SK-N-SH (cell line): ENCODE data around the gene NOX5. TPM values are rescaled to one million over a fixed set of nuclear protein-coding genes. Genes with fewer than 3 reads are reported as not detected.

Source experiments
- CTCF ChIA-PET: fragments of 300-600, 350-600 bp; formaldehyde crosslinking; extraction: SDS; loops from one replicate; lab custom pipeline; 2021; lab: Yijun Ruan, JAX
- POLR2A ChIA-PET: fragments of 350-600 bp; sonication (Branson Sonifier 250); formaldehyde crosslinking; extraction: SDS; loops from one replicate; lab custom pipeline; 2020; ENCODE audit warnings: antibody characterized with exemption, inconsistent platforms; lab: Yijun Ruan, JAX
- DNase-seq: peaks from one replicate; pipeline ENCODE4 v3.0.0; 2012
- H2AFZ ChIP-seq: fragments of 200-600 bp; sonication (generic); 2 replicates; pipeline ENCODE4 v1.8.1; 2016; ENCODE audit warnings: antibody characterized with exemption, mild to moderate bottlenecking, low read depth
- H3F3A ChIP-seq: fragments of 200-600 bp; sonication (generic); replicated peaks from 2 replicates; pipeline ENCODE3; 2016; ENCODE audit warnings: antibody characterized with exemption, mild to moderate bottlenecking; ENCODE audit not compliant: insufficient read depth
- H3K27ac ChIP-seq, 2 experiments: fragments of 200-500 bp in 1 of 2; fragments of 200-600 bp in 1 of 2; sonication (Bioruptor generic) in 1 of 2; sonication (generic), shearing (Covaris generic) in 1 of 2; 2 replicates each; pipeline versions ENCODE4 v1.5.1 to v1.6.1; 2014 to 2016; ENCODE audit warnings: low read depth in 2 of 2, inconsistent platforms in 1 of 2, low read length in 1 of 2, mild to moderate bottlenecking in 1 of 2, mixed read lengths in 1 of 2
- H3K27me3 ChIP-seq: fragments of 200-600 bp; sonication (generic), shearing (Covaris generic); 2 replicates; pipeline ENCODE4 v1.6.1; 2016; ENCODE audit warnings: mixed run types; ENCODE audit not compliant: insufficient read depth
- H3K36me3 ChIP-seq, 2 experiments: fragments of 200-500 bp in 1 of 2; fragments of 200-600 bp in 1 of 2; sonication (Bioruptor generic) in 1 of 2; sonication (generic) in 1 of 2; replicated peaks in 1 of 2; 2 replicates each; pipeline versions ENCODE3 to v1.5.1; 2014 to 2016; ENCODE audit warnings: low read length in 1 of 2, mild to moderate bottlenecking in 1 of 2; ENCODE audit not compliant: insufficient read depth in 2 of 2, control insufficient read depth in 1 of 2
- H3K4me1 ChIP-seq, 2 experiments: fragments of 200-500 bp in 1 of 2; fragments of 200-600 bp in 1 of 2; sonication (Bioruptor generic) in 1 of 2; sonication (generic), shearing (Covaris generic) in 1 of 2; 2 replicates each; pipeline versions ENCODE4 v1.5.1 to v1.6.1; 2014 to 2016; ENCODE audit warnings: low read depth in 1 of 2, low read length in 1 of 2, mixed run types in 1 of 2; ENCODE audit not compliant: insufficient read depth in 2 of 2, control insufficient read depth in 1 of 2
- H3K4me2 ChIP-seq: fragments of 200-600 bp; sonication (generic), shearing (Covaris generic); 2 replicates; pipeline ENCODE4 v1.6.1; 2017; ENCODE audit warnings: mixed run types
- H3K4me3 ChIP-seq, 2 experiments: fragments of 200-500 bp in 1 of 2; fragments of 200-600 bp in 1 of 2; sonication (Bioruptor generic) in 1 of 2; sonication (generic), shearing (Covaris generic) in 1 of 2; 2 replicates each; pipeline versions ENCODE4 v1.5.1 to v1.8.1; 2014 to 2016; ENCODE audit warnings: low read depth in 2 of 2, inconsistent platforms in 1 of 2, low read length in 1 of 2, mild to moderate bottlenecking in 1 of 2, mixed read lengths in 1 of 2, moderate library complexity in 1 of 2
- H3K79me2 ChIP-seq: fragments of 200-600 bp; sonication (generic); 2 replicates; pipeline ENCODE4 v1.8.1; 2017; ENCODE audit warnings: mild to moderate bottlenecking; ENCODE audit not compliant: insufficient read depth
- H3K9ac ChIP-seq: fragments of 200-600 bp; sonication (generic); 2 replicates; pipeline ENCODE4 v1.6.1; 2017; ENCODE audit warnings: mixed run types
- H3K9me2 ChIP-seq: fragments of 200-600 bp; sonication (generic); 2 replicates; pipeline ENCODE4 v1.6.1; 2017; ENCODE audit warnings: mixed run types
- H3K9me3 ChIP-seq: fragments of 200-600 bp; sonication (generic); 2 replicates; pipeline ENCODE4 v1.6.1; 2017; ENCODE audit warnings: mixed run types, mild to moderate bottlenecking, moderate library complexity
- H4K20me1 ChIP-seq: fragments of 200-600 bp; sonication (generic); 2 replicates; pipeline ENCODE4 v1.6.1; 2017; ENCODE audit warnings: mild to moderate bottlenecking, mixed run types; ENCODE audit not compliant: insufficient read depth
- EZH2phosphoT487 ChIP-seq: fragments of 200-600 bp; sonication (generic); IDR thresholded peaks from 2 replicates; pipeline ENCODE4 v1.6.1; 2017; ENCODE audit warnings: low read depth, mixed run types, mild to moderate bottlenecking, antibody characterized with exemption, moderate library complexity, borderline replicate concordance
- FOSL2 ChIP-seq: IDR thresholded peaks from 2 replicates; pipeline ENCODE4 v1.4.0; 2012; ENCODE audit warnings: low read depth, mild to moderate bottlenecking, moderate library complexity, borderline replicate concordance
- FOXJ3 ChIP-seq: sonication (generic); formaldehyde crosslinking; IDR thresholded peaks from 2 replicates; pipeline ENCODE4 v1.5.1; 2020; ENCODE audit warnings: mild to moderate bottlenecking, missing genetic modification reagents
- GATA2 ChIP-seq: sonication (generic); formaldehyde crosslinking; IDR thresholded peaks from 2 replicates; pipeline ENCODE4 v1.5.0; 2020; ENCODE audit warnings: mild to moderate bottlenecking, missing genetic modification reagents
- MXI1 ChIP-seq: IDR thresholded peaks from 2 replicates; pipeline ENCODE4 v1.6.1; 2012; ENCODE audit warnings: mild to moderate bottlenecking, low read depth, low read length, improper control_type of control experiment
- POLR2AphosphoS5 ChIP-seq: IDR thresholded peaks from 2 replicates; pipeline ENCODE4 v1.6.1; 2012; ENCODE audit warnings: low read depth, low read length
- RCOR1 ChIP-seq: fragments of 150-350 bp; IDR thresholded peaks from 2 replicates; pipeline ENCODE4 v1.6.1; 2017; ENCODE audit warnings: antibody characterized with exemption, low read length
- TCF12 ChIP-seq: IDR thresholded peaks from 2 replicates; pipeline ENCODE4 v1.4.0; 2012
- whole genome bisulfite sequencing: methylation state at CpG from one replicate; pipeline ENCODE4 v1.1.6; 2017; ENCODE audit warnings: low lambda C conversion rate; 5-methylcytosine and 5-hydroxymethylcytosine counted together
- polyA plus RNA-seq, 3 experiments: library from polyadenylated mRNA; depleted of rRNA; stranded (reverse); fragments of >200 nt; gene quantifications; 2 replicates each; pipeline ENCODE4 v1.2.3, GENCODE V29; 2012
- TF ChIP-seq, protein P1 (sequence below): IDR thresholded peaks from 2 replicates; pipeline ENCODE4 v1.4.0; 2012; ENCODE audit warnings: low read depth, borderline replicate concordance
- TF ChIP-seq, protein P2 (sequence below): fragments of 200-600 bp; sonication (generic); IDR thresholded peaks from 2 replicates; pipeline ENCODE4 v1.6.1; 2017; ENCODE audit warnings: antibody characterized with exemption, mild to moderate bottlenecking, moderate library complexity
- TF ChIP-seq, protein P3 (sequence below): IDR thresholded peaks from 2 replicates; pipeline ENCODE4 v1.6.1; 2012; ENCODE audit warnings: mild to moderate bottlenecking, low read depth, low read length, moderate library complexity
- TF ChIP-seq, protein P4 (sequence below): IDR thresholded peaks from 2 replicates; pipeline ENCODE4 v1.4.0; 2012; ENCODE audit warnings: low read depth, borderline replicate concordance

Gene NOX5
- polyA plus RNA-seq, 1 of the 3 experiments (the other 2 are of a cell fraction) = 0.05 TPM

DNA sequence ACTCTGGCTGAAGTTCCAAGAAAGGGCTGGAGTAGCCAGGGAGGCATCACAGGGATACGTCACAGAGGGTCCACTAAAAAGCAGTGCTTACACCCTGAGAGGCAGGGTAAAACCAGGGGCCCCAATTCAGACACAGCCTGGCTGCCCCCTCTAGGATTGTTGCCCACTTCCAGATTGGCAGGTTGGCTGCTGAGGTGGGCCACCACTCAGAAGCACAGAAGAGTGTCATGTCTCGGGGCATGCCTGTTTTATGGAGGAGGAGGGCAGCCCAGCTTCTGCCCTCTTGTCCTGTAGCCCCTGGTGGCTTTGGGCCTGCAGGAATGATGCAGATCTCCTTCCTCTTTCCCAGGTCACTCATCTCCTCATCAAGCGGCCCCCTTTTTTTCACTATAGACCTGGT, 24.0 kb downstream of the NOX5 start:
- no peak overlapping the region for H3K9ac ChIP-seq
- no peaks in the 10 kb centered on the region for H3K79me2 ChIP-seq
- no peaks in the 10 kb centered on the region for H3K36me3 ChIP-seq
- H3K27ac ChIP-seq = no peak overlapping the region
- H3K4me1 ChIP-seq = no peaks in the 10 kb centered on the region; a peak in 1 of 4 replicates
- peaks cover 6% of the 10 kb centered on the region for H3F3A ChIP-seq
- no peak for DNase-seq
- H3K9me3 ChIP-seq = no peaks in the 10 kb centered on the region
- ChIA-PET POLR2A (no interaction called here), CTCF (interaction anchor here (1.0 to 1.3 kb wide), 3 partner anchors 114 to 356 kb away, joined by 3 read pairs; no protein-coding TSS in a partner anchor)
- H3K4me3 ChIP-seq = no peak overlapping the region
- no peaks in the 10 kb centered on the region for H4K20me1 ChIP-seq
- no peak overlapping the region for H2AFZ ChIP-seq
- H3K27me3 ChIP-seq = no peaks in the 10 kb centered on the region
- 84% methylated on average over 2 of the region's 3 CpGs for WGBS
- no peaks in the 10 kb centered on the region for H3K9me2 ChIP-seq
- H3K4me2 ChIP-seq = no peak overlapping the region
- TF ChIP-seq, protein P1, sequence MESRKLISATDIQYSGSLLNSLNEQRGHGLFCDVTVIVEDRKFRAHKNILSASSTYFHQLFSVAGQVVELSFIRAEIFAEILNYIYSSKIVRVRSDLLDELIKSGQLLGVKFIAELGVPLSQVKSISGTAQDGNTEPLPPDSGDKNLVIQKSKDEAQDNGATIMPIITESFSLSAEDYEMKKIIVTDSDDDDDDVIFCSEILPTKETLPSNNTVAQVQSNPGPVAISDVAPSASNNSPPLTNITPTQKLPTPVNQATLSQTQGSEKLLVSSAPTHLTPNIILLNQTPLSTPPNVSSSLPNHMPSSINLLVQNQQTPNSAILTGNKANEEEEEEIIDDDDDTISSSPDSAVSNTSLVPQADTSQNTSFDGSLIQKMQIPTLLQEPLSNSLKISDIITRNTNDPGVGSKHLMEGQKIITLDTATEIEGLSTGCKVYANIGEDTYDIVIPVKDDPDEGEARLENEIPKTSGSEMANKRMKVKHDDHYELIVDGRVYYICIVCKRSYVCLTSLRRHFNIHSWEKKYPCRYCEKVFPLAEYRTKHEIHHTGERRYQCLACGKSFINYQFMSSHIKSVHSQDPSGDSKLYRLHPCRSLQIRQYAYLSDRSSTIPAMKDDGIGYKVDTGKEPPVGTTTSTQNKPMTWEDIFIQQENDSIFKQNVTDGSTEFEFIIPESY = no peak
- no peak for TF ChIP-seq POLR2AphosphoS5
- no peak for TF ChIP-seq TCF12
- TF ChIP-seq, protein P2, sequence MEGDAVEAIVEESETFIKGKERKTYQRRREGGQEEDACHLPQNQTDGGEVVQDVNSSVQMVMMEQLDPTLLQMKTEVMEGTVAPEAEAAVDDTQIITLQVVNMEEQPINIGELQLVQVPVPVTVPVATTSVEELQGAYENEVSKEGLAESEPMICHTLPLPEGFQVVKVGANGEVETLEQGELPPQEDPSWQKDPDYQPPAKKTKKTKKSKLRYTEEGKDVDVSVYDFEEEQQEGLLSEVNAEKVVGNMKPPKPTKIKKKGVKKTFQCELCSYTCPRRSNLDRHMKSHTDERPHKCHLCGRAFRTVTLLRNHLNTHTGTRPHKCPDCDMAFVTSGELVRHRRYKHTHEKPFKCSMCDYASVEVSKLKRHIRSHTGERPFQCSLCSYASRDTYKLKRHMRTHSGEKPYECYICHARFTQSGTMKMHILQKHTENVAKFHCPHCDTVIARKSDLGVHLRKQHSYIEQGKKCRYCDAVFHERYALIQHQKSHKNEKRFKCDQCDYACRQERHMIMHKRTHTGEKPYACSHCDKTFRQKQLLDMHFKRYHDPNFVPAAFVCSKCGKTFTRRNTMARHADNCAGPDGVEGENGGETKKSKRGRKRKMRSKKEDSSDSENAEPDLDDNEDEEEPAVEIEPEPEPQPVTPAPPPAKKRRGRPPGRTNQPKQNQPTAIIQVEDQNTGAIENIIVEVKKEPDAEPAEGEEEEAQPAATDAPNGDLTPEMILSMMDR = no peak
- no peak for TF ChIP-seq EZH2phosphoT487
- no peak for TF ChIP-seq FOXJ3 (CRISPR knock-in tag)
- TF ChIP-seq, all 33 proteins: peak for 0

DNA sequence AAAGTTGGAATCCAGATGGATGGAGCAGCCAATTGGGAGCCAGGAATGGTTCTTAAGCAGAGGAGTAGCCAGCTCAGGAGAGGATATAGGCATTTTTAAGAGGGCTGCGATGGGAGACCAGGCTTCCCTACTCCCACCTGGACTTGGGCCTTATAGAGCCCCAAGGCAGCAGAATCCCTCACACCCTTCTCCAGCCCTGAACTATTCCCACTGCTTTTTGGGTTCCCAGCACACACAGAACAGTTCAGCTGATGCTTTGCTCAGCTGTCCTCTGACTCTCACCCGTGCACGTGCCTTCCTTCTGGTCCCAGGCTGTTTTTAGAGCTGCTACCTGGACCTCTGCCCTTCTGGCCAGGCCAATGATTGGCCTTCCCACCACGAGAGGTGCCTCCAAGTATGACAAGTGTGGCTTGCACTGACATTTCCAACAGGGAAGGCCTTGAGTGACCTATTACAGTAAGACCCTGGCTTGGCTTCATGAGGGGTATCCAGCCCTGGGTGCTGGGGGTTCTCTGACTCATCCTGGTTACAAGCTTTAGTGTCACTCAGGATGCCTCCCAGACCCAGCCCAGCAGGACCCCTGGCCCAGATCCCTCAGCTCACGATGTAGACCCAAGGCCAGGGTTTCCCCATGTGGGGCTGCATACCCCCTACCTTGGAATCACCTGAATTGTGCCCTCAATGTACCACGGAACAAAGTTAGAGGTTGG, 25.2 kb downstream of the NOX5 start:
- H3F3A ChIP-seq = peaks cover 11% of the 10 kb centered on the region
- H4K20me1 ChIP-seq = no peaks in the 10 kb centered on the region
- H3K9me3 ChIP-seq = no peaks in the 10 kb centered on the region
- H3K27ac ChIP-seq = no peak overlapping the region
- no peak overlapping the region for H2AFZ ChIP-seq
- ChIA-PET CTCF (interaction anchor here (1.0 to 3.1 kb wide), 4 partner anchors 8 to 355 kb away, joined by 3 to 15 read pairs (median 11); no protein-coding TSS in a partner anchor), POLR2A (no interaction called here)
- DNase-seq = no peak
- no peak overlapping the region for H3K4me3 ChIP-seq
- H3K9ac ChIP-seq = no peak overlapping the region
- WGBS = 78% methylated on average over 6 of the region's 6 CpGs
- H3K27me3 ChIP-seq = no peaks in the 10 kb centered on the region
- H3K9me2 ChIP-seq = no peaks in the 10 kb centered on the region
- H3K79me2 ChIP-seq = no peaks in the 10 kb centered on the region
- no peaks in the 10 kb centered on the region for H3K36me3 ChIP-seq
- no peak overlapping the region for H3K4me2 ChIP-seq
- no peaks in the 10 kb centered on the region; a peak in 2 of 4 replicates for H3K4me1 ChIP-seq
- TF ChIP-seq, protein P3, sequence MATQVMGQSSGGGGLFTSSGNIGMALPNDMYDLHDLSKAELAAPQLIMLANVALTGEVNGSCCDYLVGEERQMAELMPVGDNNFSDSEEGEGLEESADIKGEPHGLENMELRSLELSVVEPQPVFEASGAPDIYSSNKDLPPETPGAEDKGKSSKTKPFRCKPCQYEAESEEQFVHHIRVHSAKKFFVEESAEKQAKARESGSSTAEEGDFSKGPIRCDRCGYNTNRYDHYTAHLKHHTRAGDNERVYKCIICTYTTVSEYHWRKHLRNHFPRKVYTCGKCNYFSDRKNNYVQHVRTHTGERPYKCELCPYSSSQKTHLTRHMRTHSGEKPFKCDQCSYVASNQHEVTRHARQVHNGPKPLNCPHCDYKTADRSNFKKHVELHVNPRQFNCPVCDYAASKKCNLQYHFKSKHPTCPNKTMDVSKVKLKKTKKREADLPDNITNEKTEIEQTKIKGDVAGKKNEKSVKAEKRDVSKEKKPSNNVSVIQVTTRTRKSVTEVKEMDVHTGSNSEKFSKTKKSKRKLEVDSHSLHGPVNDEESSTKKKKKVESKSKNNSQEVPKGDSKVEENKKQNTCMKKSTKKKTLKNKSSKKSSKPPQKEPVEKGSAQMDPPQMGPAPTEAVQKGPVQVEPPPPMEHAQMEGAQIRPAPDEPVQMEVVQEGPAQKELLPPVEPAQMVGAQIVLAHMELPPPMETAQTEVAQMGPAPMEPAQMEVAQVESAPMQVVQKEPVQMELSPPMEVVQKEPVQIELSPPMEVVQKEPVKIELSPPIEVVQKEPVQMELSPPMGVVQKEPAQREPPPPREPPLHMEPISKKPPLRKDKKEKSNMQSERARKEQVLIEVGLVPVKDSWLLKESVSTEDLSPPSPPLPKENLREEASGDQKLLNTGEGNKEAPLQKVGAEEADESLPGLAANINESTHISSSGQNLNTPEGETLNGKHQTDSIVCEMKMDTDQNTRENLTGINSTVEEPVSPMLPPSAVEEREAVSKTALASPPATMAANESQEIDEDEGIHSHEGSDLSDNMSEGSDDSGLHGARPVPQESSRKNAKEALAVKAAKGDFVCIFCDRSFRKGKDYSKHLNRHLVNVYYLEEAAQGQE = no peak
- TF ChIP-seq POLR2AphosphoS5 (no peak), MXI1 (no peak), GATA2 (no peak), FOSL2 (no peak), RCOR1 (no peak)
- TF ChIP-seq, protein P2 = no peak
- TF ChIP-seq, protein P4, sequence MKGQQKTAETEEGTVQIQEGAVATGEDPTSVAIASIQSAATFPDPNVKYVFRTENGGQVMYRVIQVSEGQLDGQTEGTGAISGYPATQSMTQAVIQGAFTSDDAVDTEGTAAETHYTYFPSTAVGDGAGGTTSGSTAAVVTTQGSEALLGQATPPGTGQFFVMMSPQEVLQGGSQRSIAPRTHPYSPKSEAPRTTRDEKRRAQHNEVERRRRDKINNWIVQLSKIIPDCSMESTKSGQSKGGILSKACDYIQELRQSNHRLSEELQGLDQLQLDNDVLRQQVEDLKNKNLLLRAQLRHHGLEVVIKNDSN = no peak
